ENCODE measurements around the gene ZNF791.

DNA sequence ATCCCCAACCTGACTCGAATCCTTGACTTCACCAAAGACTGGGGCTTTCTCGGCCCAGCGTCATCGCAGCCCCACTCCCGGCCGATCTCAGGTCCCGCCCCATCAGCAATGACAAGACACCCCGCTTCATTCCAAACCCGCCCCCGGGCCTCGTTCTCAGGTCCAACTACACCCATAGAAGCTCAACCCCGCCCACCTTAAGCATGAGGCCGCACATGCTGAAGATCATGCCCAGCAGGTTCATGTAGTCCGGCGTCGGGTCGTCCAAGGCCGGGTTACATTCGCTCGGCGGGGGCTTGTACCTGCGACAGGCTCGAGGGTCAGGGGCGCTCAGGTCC lies 58.2 kb downstream of the ZNF791 start:
- TF ChIP-seq, protein P1, sequence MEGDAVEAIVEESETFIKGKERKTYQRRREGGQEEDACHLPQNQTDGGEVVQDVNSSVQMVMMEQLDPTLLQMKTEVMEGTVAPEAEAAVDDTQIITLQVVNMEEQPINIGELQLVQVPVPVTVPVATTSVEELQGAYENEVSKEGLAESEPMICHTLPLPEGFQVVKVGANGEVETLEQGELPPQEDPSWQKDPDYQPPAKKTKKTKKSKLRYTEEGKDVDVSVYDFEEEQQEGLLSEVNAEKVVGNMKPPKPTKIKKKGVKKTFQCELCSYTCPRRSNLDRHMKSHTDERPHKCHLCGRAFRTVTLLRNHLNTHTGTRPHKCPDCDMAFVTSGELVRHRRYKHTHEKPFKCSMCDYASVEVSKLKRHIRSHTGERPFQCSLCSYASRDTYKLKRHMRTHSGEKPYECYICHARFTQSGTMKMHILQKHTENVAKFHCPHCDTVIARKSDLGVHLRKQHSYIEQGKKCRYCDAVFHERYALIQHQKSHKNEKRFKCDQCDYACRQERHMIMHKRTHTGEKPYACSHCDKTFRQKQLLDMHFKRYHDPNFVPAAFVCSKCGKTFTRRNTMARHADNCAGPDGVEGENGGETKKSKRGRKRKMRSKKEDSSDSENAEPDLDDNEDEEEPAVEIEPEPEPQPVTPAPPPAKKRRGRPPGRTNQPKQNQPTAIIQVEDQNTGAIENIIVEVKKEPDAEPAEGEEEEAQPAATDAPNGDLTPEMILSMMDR (conservative IDR thresholded peaks at IDR 0.05 in 1 of 2, IDR thresholded peaks at IDR 0.05 in 1 of 2; ENCODE audit: low read depth in 1 of 2, low read length in 2 of 2): no peak
- no peak for TF ChIP-seq EZH2 (IDR thresholded peaks at IDR 0.05; ENCODE audit: low read length, missing control alignments)
